ENCODE results near the gene AVPR1B. TPM values are rescaled to one million over a fixed set of nuclear protein-coding genes. Genes with fewer than 3 reads are reported as not detected.

Gene AVPR1B
- total and polyA plus RNA-seq, 2 of the 13 experiments (the other 11 are each of a cell fraction or from before 2014, with no cell fraction given): 0.05 TPM; not detected in 1

GRCh38 chr1:206131037-206131436, 13.8 kb upstream of the AVPR1B start (continued):
- no peak for TF ChIP-seq MZF1 (CRISPR knock-in tag; IDR thresholded peaks at IDR 0.05; ENCODE audit: borderline replicate concordance)
- TF ChIP-seq IKZF1 (IDR thresholded peaks at IDR 0.05): no peak
- TF ChIP-seq SIN3B (IDR thresholded peaks at IDR 0.05; ENCODE audit: low read length): no peak
- TF ChIP-seq ZNF496 (CRISPR knock-in tag; IDR thresholded peaks at IDR 0.05; ENCODE audit: insufficient replicate concordance): no peak
- no peak for TF ChIP-seq SP1 (IDR thresholded peaks at IDR 0.05)
- TF ChIP-seq SP1 (CRISPR knock-in tag; IDR thresholded peaks at IDR 0.05): no peak

- ChIA-PET POLR2A (no interaction called here), CTCF (ENCODE audit: low intra/inter-chr PET ratio, low total read pairs) (no interaction called here)
- Histone ChIP-seq H3K27ac (ENCODE audit: extremely low read length, insufficient read depth, low read length) (no peak overlapping the region), H3K79me2 (ENCODE audit: insufficient read depth, low read length) (no peaks in the 10 kb centered on the region), H2AFZ (ENCODE audit: low read length) (no peak overlapping the region), H3K27me3 (ENCODE audit: control insufficient read depth in 1 of 2, insufficient read depth in 2 of 2, low read length in 2 of 2) (peaks cover 0 to 32% of the 10 kb centered on the region in 2 experiments; a peak in 4 of 5 replicates), H3K36me3 (replicated peaks in 1 of 2; ENCODE audit: control insufficient read depth in 1 of 2, insufficient read depth in 2 of 2, low read length in 2 of 2) (no peaks in the 10 kb centered on the region), H3K4me1 (ENCODE audit: insufficient read depth, low read length) (no peaks in the 10 kb centered on the region), H3K9me3 (ENCODE audit: low read length) (no peaks in the 10 kb centered on the region), H3K4me2 (ENCODE audit: low read depth, low read length) (no peak overlapping the region), H3K9ac (ENCODE audit: insufficient read depth, low read depth, low read length) (no peak overlapping the region), H3K4me3 (replicated peaks in 1 of 3; ENCODE audit: insufficient read depth in 1 of 3, low read depth in 2 of 3, low read length in 3 of 3) (no peak overlapping the region), H4K20me1 (ENCODE audit: insufficient read depth, low read length) (no peaks in the 10 kb centered on the region)
- no peak for DNase-seq (ENCODE audit: low spot score)
- in situ Hi-C loops (cut with HindIII; ENCODE audit: extremely low pct_ligation_motif_present, low pct_unique_long_range_greater_than_20kb) (no loop called here), intact Hi-C loops (cut with micrococcal nuclease; ENCODE audit: unreplicated experiment) (no loop called here)
- no peak for TF ChIP-seq ZNF557 (CRISPR knock-in tag; IDR thresholded peaks at IDR 0.05)
- TF ChIP-seq ATF1 (CRISPR knock-in tag; IDR thresholded peaks at IDR 0.05): no peak
- no peak for TF ChIP-seq ZNF230 (CRISPR knock-in tag; IDR thresholded peaks at IDR 0.05)
- TF ChIP-seq CCAR2 (optimal IDR thresholded peaks at IDR 0.05; ENCODE audit: low read depth, low read length): no peak
- TF ChIP-seq HNRNPK (IDR thresholded peaks at IDR 0.05; ENCODE audit: low read depth, low read length, poor library complexity, severe bottlenecking): no peak
- TF ChIP-seq FUBP1 (CRISPR knock-in tag; IDR thresholded peaks at IDR 0.05; ENCODE audit: borderline replicate concordance): no peak
- TF ChIP-seq ZEB1 (IDR thresholded peaks at IDR 0.05; ENCODE audit: insufficient replicate concordance, low read depth): no peak
- TF ChIP-seq ATF6 (CRISPR knock-in tag; conservative IDR thresholded peaks at IDR 0.05): no peak
- no peak for TF ChIP-seq TOE1 (CRISPR knock-in tag; IDR thresholded peaks at IDR 0.05)
- TF ChIP-seq ZSCAN20 (CRISPR knock-in tag; IDR thresholded peaks at IDR 0.05; ENCODE audit: borderline replicate concordance): no peak
- TF ChIP-seq STAG1 (CRISPR knock-in tag; IDR thresholded peaks at IDR 0.05): no peak
- TF ChIP-seq NFE2L1 (CRISPR knock-in tag; IDR thresholded peaks at IDR 0.05; ENCODE audit: borderline replicate concordance): no peak
- no peak for TF ChIP-seq PPARG (CRISPR knock-in tag; conservative IDR thresholded peaks at IDR 0.05)
- no peak for ATAC-seq
- 13% methylated on average over 3 of the region's 4 CpGs for WGBS (ENCODE audit: low lambda C conversion rate)
- BruUV-seq (replicated peaks): no TSS peak
- no peak for FAIRE-seq
These were observed 11.0 kb upstream of the AVPR1B start for GRCh38 chr1:206128196-206128595.
